HG02885 (cell line): ENCODE results near the gene ENTPD3.
A peak's percentile ranks its signal among the peaks of the same experiment; 100 is the strongest.

ENCODE experiments used
- ATAC-seq: cut with Tn5 transposase; IDR thresholded peaks from one replicate; pipeline ENCODE4 v1.9.1; 2021; ENCODE audit warnings: mild to moderate bottlenecking; ENCODE audit not compliant: unreplicated experiment, poor library complexity

ENTPD3 gene

GRCh38 chr3:40398346-40398745 lies 11.4 kb downstream of the ENTPD3 start:
- ATAC-seq: no peak

DNA sequence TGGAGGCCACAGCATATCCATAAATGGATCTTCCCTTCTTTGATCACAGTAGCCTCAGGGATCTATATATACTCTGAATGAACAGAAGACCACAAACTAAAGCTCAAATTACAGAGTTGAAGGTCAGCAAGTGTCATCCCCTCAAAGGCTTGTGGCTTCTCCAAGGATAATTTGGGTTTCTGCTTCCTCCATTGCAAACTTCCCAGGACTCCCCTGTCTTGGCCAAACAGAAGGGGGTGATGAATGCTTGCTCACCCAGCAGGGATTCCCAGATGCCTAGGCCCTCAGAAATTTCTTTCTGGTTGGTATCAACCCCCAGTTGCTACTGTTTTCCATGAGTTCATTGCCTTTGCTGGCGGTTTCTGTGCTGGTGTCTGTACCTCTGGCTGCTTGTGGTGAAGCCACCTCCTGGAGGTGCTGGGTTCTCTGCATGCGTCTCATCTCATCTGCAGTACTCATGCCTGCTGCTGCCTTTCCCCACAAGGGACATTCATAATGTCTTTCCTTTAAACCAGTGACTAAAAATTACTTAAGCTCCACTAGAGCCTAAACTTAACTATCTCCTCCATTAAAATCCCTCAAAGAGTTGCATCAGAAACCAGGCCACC lies 17.7 kb downstream of the ENTPD3 start:
- no peak for ATAC-seq

GRCh38 chr3:40407007-40407406 lies 20.0 kb downstream of the ENTPD3 start:
- no peak for ATAC-seq

- no peak for ATAC-seq
Measured at GRCh38 chr3:40407611-40408010, 20.6 kb downstream of the ENTPD3 start.

- no peak for ATAC-seq
Measured at GRCh38 chr3:40414270-40414669, 27.3 kb downstream of the ENTPD3 start.

DNA sequence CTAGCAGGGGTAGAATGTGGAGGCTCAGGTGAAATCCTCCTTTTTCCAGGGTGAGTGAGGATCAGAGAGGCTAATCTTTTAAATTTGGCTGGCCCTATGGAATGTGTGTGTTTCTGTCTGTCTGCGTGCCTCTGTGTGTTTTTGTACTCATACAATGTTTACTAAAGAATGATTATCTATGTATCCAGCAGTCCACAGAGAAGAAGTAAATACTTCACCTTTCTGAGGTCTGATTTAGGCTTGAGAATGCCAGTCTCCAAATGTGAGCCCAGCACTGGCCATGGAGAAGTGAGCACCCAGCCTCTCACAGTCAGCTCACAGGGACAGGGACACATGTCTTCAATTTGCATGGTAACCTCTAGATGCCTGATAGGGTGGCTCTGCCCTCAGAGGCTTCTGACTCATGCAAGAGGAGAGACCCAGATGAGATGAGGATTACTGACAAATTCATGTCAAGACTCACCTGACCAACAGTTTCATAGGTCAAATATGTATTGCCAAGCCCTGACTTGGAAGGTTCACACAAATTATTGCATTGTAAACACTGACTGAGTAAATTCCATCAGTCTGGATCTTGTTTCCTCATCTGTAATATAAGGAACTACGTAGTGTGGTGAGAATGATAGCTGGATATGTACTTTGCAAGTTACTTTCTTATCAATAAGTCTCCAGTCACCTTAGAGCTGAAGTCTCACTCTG lies 31.0 kb downstream of the ENTPD3 start:
- ATAC-seq: no peak

DNA sequence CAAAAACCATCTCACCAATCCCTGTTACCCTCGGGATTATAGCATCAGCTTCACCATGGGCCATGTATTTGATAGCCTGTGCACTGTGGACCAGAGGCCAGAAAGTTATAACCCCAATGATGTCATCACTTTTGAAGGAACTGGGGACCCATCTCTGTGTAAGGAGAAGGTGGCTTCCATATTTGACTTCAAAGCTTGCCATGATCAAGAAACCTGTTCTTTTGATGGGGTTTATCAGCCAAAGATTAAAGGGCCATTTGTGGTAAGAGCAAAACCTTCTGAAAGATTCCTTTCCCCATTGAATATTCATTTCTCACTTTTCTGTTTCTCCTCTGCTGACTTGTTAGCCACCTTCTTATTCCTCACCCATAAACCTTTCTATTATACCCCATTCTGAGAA lies 35.9 kb downstream of the ENTPD3 start:
- no peak for ATAC-seq

GRCh38 chr3:40427045-40427669 lies 40.2 kb downstream of the ENTPD3 start:
- no peak for ATAC-seq

- no peak for ATAC-seq
Measured at GRCh38 chr3:40432793-40433192, 45.8 kb downstream of the ENTPD3 start.

- ATAC-seq: no peak
Measured at GRCh38 chr3:40437889-40438288, 50.9 kb downstream of the ENTPD3 start.

DNA sequence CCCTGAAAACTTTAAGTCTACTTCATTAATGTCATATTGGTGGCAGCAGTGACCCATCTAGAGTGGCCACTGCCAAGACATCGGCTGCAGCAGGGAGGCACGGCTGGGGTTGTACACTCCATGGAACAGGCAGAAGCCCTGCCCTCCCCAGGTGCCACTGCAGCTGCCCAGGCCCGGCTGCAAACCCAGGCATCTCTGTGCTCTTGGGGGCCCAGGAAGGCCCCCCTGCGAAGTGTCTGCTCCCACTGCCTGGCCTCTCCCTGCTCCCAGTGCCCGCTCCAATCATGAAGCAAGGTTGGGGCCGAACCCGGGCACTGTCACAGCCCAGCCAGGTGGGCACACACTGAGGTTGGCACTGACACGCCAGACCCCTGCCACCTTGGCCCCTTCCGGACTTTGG lies 58.1 kb downstream of the ENTPD3 start:
- ATAC-seq: no peak

- no peak for ATAC-seq
Measured at GRCh38 chr3:40445880-40446279, 58.9 kb downstream of the ENTPD3 start.

DNA sequence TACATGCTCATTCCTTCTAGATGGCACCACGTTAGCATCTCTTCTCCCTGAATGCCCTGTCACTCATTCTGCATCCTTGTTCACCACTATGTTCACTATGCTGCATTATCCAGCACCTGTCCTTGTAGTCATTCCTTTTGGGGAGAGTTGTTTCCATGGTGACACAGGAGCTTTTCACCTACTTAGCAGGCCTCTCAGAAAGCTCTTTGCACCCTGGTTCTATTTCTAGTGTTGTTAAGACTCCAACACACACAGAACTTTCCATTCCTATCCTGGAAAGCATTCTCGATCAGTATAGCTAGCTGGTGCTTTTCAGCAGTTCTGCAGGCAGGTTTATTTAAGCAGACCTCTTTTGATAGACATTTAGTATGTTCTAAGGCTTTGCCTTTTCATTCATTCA lies 63.5 kb downstream of the ENTPD3 start:
- no peak for ATAC-seq

DNA sequence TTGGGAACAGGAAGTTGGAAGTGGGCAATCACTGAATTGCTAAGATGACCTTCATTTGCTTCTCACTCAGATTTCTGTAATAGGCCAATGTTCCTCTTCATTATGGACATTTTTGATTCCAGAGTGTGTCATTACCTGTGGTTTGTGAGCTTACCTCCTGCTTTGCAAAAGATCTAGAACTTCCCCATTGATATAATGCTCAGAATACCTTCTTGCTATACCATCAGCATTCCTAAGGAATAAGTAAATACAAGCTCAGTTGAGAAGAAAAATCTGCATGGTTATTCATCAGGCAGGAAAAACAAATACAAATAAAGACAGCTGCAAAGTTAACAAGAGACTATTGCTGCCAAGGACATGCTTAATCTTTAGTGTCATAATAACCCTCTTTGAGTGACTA lies 64.6 kb downstream of the ENTPD3 start:
- no peak for ATAC-seq

DNA sequence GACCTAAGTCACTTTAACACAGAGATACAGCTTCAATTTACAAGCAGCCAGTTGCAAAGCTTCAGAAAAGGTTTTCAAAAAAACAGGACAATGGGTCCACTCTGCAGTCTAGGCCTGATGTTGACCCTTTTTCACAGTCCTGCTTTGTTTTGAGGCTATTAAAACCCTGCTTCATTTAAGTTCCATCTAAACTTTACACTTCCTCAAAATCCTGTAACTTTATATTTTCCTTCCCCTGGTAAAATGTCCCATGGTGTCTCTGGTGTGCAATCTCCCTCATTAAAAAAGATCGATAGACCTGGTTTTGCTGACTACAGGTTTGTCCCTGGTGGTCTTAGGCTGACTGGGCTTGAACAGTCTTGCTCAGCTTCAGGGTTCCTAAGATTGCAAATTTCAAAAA lies 65.1 kb downstream of the ENTPD3 start:
- ATAC-seq: no peak

DNA sequence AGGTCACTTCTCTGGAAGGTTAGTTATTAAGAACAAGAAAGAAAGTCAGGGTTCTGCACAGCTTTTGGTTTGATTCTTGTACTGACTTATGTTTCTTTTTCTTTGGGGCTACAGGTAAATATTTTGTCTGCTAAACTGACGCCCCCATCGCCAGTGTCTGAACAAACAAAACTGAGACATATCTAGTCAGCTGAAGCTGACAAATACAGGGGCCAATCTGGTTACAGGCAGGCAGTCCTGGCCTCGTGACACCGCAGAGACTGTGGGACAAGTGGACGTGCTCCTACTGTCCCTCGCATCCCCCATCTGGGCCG lies 65.5 kb downstream of the ENTPD3 start:
- ATAC-seq: no peak

DNA sequence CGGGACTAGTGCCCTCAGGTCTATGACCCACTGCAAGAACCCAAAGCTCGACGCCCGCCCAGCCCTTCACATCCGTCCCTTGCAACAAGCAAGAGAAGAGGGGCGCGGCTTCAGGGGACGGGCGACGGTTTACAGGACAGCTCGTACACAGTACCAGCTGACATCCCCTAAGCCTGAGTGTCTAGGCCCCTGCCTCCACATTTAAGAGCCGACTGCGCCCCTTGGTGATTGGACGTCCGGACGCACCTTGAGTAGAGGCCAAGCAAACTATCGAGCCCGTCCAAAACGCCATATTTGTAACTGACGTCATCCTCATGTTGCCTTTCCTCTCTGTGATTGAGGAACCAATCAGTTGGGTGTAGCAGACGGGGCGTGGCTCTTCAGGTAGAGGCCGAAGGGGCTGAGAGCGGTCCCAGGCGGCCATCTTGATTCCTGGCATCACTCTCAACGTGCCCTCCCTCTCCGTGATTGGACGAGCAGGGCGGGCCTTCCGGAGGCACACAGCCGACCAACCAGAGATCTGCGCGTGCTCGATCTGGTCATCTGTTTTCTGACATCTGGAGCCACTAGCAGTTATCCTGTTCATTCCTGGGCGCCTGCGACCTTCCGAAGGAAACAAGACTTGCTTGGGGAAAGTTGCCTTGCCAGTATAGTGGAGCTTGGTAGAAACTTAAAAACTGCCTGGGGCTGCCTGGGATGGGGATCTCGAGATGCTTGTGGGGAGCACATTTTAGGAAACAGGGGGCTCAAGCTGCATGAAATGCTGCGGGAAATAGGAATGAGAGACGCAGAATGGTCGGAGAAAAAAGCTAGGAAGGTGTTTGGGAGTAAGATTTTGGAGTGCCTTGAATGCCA lies 66.1 kb downstream of the ENTPD3 start:
- peak; percentile 93 for ATAC-seq

GRCh38 chr3:40453933-40454332 lies 66.9 kb downstream of the ENTPD3 start:
- no peak for ATAC-seq

DNA sequence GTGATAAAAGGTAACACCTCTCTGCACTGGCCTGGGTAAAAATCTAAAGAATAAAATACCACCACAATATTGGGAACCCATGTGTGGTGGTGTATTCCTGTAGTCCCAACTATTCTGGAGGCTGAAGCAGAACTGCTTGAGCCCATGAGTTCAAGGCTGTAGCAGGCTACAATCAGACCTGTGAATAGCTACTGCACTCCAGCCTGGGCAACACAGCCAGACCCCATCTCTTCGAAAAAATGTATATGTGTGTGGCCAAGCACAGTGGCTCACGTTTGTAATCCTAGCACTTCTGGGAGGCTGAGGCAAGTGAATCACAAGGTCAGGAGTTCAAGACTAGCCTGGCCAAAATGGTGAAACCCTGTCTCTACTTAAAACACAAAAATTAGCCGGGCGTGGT lies 68.3 kb downstream of the ENTPD3 start:
- no peak for ATAC-seq

DNA sequence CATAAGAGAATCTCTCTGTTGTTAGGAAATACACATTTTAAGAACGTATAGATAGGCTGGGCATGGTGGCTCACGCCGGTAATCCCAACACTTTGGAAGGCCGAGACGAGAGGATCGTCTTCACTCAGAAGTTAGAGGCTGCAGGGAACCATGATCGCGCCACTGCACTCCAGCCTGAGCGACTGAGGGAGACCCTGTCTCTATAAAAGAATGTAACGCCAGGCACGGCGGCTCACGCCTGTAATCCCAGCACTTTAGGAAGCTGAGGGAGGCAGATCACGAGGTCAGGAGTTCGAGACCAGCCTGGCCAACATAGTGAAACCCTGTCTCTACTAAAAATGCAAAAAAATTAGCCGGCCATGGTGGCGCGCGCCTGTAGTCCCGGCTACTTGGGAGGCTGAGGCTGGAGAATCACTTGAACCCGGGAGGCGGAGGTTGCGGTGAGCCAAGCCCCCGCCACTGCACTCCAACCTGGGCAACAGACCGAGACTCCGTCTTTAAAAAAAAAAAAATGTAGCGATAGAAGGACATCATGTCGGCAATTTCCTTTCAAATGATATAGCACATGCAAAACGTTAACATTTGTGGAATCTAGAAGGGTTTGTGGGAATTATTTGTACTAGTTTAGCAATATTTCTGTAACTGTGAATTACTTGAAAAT lies 69.4 kb downstream of the ENTPD3 start:
- ATAC-seq: no peak
